Measurements from ENCODE around the gene MKLN1. TPM values are rescaled to one million over a fixed set of nuclear protein-coding genes. Genes with fewer than 3 reads are reported as not detected.
"Not testable (repeated sequence)": the region's sequence is repeated elsewhere in the genome, so short reads cannot be mapped to it uniquely, and the experiment has no call there.

Gene MKLN1
- total RNA-seq, 1 donor from 2014 or later, result 32.9 TPM

- H3K27ac ChIP-seq (ENCODE audit: low read depth, low read length), result no peak overlapping the region
- no peak overlapping the region for H3K9ac ChIP-seq (ENCODE audit: low read depth in 1 of 3, low read length in 3 of 3)
- peaks cover 26 to 38% (median 27%) of the 10 kb centered on the region in 3 donors for H3K4me1 ChIP-seq (ENCODE audit: control insufficient read depth in 3 of 3, insufficient read depth in 3 of 3, low read length in 3 of 3)
- H3K4me3 ChIP-seq (ENCODE audit: low read length in 3 of 3), result no peak overlapping the region
- peaks cover 0 to 12% (median 5%) of the 10 kb centered on the region in 3 donors for H3K36me3 ChIP-seq (ENCODE audit: control insufficient read depth in 3 of 3, insufficient read depth in 3 of 3, low read length in 3 of 3)
- H3K9me3 ChIP-seq (ENCODE audit: control insufficient read depth in 3 of 3, low read length in 3 of 3), result no peaks in the 10 kb centered on the region
- H3K27me3 ChIP-seq (ENCODE audit: control insufficient read depth in 3 of 3, insufficient read depth in 3 of 3, low read length in 3 of 3), result no peaks in the 10 kb centered on the region
Observed at GRCh38 chr7:131509781-131510180, 182.1 kb downstream of the MKLN1 start.

- no peak overlapping the region for H3K9ac ChIP-seq (ENCODE audit: low read depth in 1 of 3, low read length in 3 of 3)
- peaks cover 0 to 12% (median 5%) of the 10 kb centered on the region in 3 donors for H3K36me3 ChIP-seq (ENCODE audit: control insufficient read depth in 3 of 3, insufficient read depth in 3 of 3, low read length in 3 of 3)
- H3K9me3 ChIP-seq (ENCODE audit: control insufficient read depth in 3 of 3, low read length in 3 of 3), result no peaks in the 10 kb centered on the region
- H3K27me3 ChIP-seq (ENCODE audit: control insufficient read depth in 3 of 3, insufficient read depth in 3 of 3, low read length in 3 of 3), result no peaks in the 10 kb centered on the region
- H3K4me1 ChIP-seq (ENCODE audit: control insufficient read depth in 3 of 3, insufficient read depth in 3 of 3, low read length in 3 of 3), result peaks cover 26 to 38% (median 27%) of the 10 kb centered on the region in 3 donors
- no peak overlapping the region for H3K4me3 ChIP-seq (ENCODE audit: low read length in 3 of 3)
- H3K27ac ChIP-seq (ENCODE audit: low read depth, low read length), result no peak overlapping the region
Observed at GRCh38 chr7:131511071-131511470, 183.4 kb downstream of the MKLN1 start.

- no peak overlapping the region for H3K4me3 ChIP-seq (ENCODE audit: low read length in 3 of 3)
- H3K27me3 ChIP-seq (ENCODE audit: control insufficient read depth in 3 of 3, insufficient read depth in 3 of 3, low read length in 3 of 3), result no peaks in the 10 kb centered on the region
- no peak overlapping the region for H3K9ac ChIP-seq (ENCODE audit: low read depth in 1 of 3, low read length in 3 of 3)
- peak overlapping the region; percentile 29 for H3K27ac ChIP-seq (ENCODE audit: low read depth, low read length)
- no peaks in the 10 kb centered on the region for H3K9me3 ChIP-seq (ENCODE audit: control insufficient read depth in 3 of 3, low read length in 3 of 3)
- H3K36me3 ChIP-seq (ENCODE audit: control insufficient read depth in 3 of 3, insufficient read depth in 3 of 3, low read length in 3 of 3), result peaks cover 0 to 12% (median 5%) of the 10 kb centered on the region in 3 donors
- peaks cover 26 to 38% (median 27%) of the 10 kb centered on the region in 3 donors for H3K4me1 ChIP-seq (ENCODE audit: control insufficient read depth in 3 of 3, insufficient read depth in 3 of 3, low read length in 3 of 3)
Observed at GRCh38 chr7:131511774-131512535, 184.3 kb downstream of the MKLN1 start.

GRCh38 chr7:131513245-131514061 lies 185.8 kb downstream of the MKLN1 start:
- Histone ChIP-seq H3K9me3 (ENCODE audit: control insufficient read depth in 3 of 3, low read length in 3 of 3) (no peaks in the 10 kb centered on the region), H3K27me3 (ENCODE audit: control insufficient read depth in 3 of 3, insufficient read depth in 3 of 3, low read length in 3 of 3) (no peaks in the 10 kb centered on the region), H3K36me3 (ENCODE audit: control insufficient read depth in 3 of 3, insufficient read depth in 3 of 3, low read length in 3 of 3) (peaks cover 0 to 12% (median 5%) of the 10 kb centered on the region in 3 donors), H3K4me1 (ENCODE audit: control insufficient read depth in 3 of 3, insufficient read depth in 3 of 3, low read length in 3 of 3) (peaks cover 18 to 32% (median 19%) of the 10 kb centered on the region in 3 donors), H3K27ac (ENCODE audit: low read depth, low read length) (peak overlapping the region; percentile 26), H3K4me3 (ENCODE audit: low read length in 3 of 3) (peak overlapping the region in 1 of 3 donors; percentile 37), H3K9ac (ENCODE audit: low read depth in 1 of 3, low read length in 3 of 3) (no peak overlapping the region)

- not testable (repeated sequence) for H3K27ac ChIP-seq (ENCODE audit: low read depth, low read length); H3K9me3 ChIP-seq (ENCODE audit: control insufficient read depth in 3 of 3, low read length in 3 of 3); H3K27me3 ChIP-seq (ENCODE audit: control insufficient read depth in 3 of 3, insufficient read depth in 3 of 3, low read length in 3 of 3); H3K4me3 ChIP-seq (ENCODE audit: low read length in 3 of 3); H3K9ac ChIP-seq (ENCODE audit: low read depth in 1 of 3, low read length in 3 of 3); H3K36me3 ChIP-seq (ENCODE audit: control insufficient read depth in 3 of 3, insufficient read depth in 3 of 3, low read length in 3 of 3)
- H3K4me1 ChIP-seq (ENCODE audit: control insufficient read depth in 3 of 3, insufficient read depth in 3 of 3, low read length in 3 of 3), result peaks cover 18 to 31% (median 19%) of the 10 kb centered on the region in 3 donors
Observed at GRCh38 chr7:131515471-131515870, 187.8 kb downstream of the MKLN1 start.

GRCh38 chr7:131517218-131517923 lies 189.7 kb downstream of the MKLN1 start:
- peaks cover 16 to 23% (median 18%) of the 10 kb centered on the region in 3 donors for H3K4me1 ChIP-seq (ENCODE audit: control insufficient read depth in 3 of 3, insufficient read depth in 3 of 3, low read length in 3 of 3)
- no peak overlapping the region for H3K9ac ChIP-seq (ENCODE audit: low read depth in 1 of 3, low read length in 3 of 3)
- H3K9me3 ChIP-seq (ENCODE audit: control insufficient read depth in 3 of 3, low read length in 3 of 3), result no peaks in the 10 kb centered on the region
- no peak overlapping the region for H3K4me3 ChIP-seq (ENCODE audit: low read length in 3 of 3)
- no peaks in the 10 kb centered on the region for H3K36me3 ChIP-seq (ENCODE audit: control insufficient read depth in 3 of 3, insufficient read depth in 3 of 3, low read length in 3 of 3)
- H3K27ac ChIP-seq (ENCODE audit: low read depth, low read length), result no peak overlapping the region
- H3K27me3 ChIP-seq (ENCODE audit: control insufficient read depth in 3 of 3, insufficient read depth in 3 of 3, low read length in 3 of 3), result no peaks in the 10 kb centered on the region

GRCh38 chr7:131518626-131519025 lies 190.9 kb downstream of the MKLN1 start:
- Histone ChIP-seq H3K9ac (ENCODE audit: low read depth in 1 of 3, low read length in 3 of 3) (no peak overlapping the region), H3K4me3 (ENCODE audit: low read length in 3 of 3) (no peak overlapping the region), H3K36me3 (ENCODE audit: control insufficient read depth in 3 of 3, insufficient read depth in 3 of 3, low read length in 3 of 3) (no peaks in the 10 kb centered on the region), H3K27ac (ENCODE audit: low read depth, low read length) (peak overlapping the region; percentile 25), H3K27me3 (ENCODE audit: control insufficient read depth in 3 of 3, insufficient read depth in 3 of 3, low read length in 3 of 3) (no peaks in the 10 kb centered on the region), H3K4me1 (ENCODE audit: control insufficient read depth in 3 of 3, insufficient read depth in 3 of 3, low read length in 3 of 3) (peaks cover 6 to 16% (median 15%) of the 10 kb centered on the region in 3 donors), H3K9me3 (ENCODE audit: control insufficient read depth in 3 of 3, low read length in 3 of 3) (no peaks in the 10 kb centered on the region)

- Histone ChIP-seq H3K27ac (ENCODE audit: low read depth, low read length) (peak overlapping the region; percentile 67), H3K9ac (ENCODE audit: low read depth in 1 of 3, low read length in 3 of 3) (peak overlapping the region in 1 of 3 donors; percentile 5), H3K9me3 (ENCODE audit: control insufficient read depth in 3 of 3, low read length in 3 of 3) (no peaks in the 10 kb centered on the region), H3K4me1 (ENCODE audit: control insufficient read depth in 3 of 3, insufficient read depth in 3 of 3, low read length in 3 of 3) (peaks cover 6 to 14% (median 14%) of the 10 kb centered on the region in 3 donors), H3K4me3 (ENCODE audit: low read length in 3 of 3) (no peak overlapping the region), H3K27me3 (ENCODE audit: control insufficient read depth in 3 of 3, insufficient read depth in 3 of 3, low read length in 3 of 3) (no peaks in the 10 kb centered on the region), H3K36me3 (ENCODE audit: control insufficient read depth in 3 of 3, insufficient read depth in 3 of 3, low read length in 3 of 3) (no peaks in the 10 kb centered on the region)
Observed at GRCh38 chr7:131521651-131522163, 194.0 kb downstream of the MKLN1 start.

- Histone ChIP-seq H3K27ac (ENCODE audit: low read depth, low read length) (peak overlapping the region; percentile 67), H3K27me3 (ENCODE audit: control insufficient read depth in 3 of 3, insufficient read depth in 3 of 3, low read length in 3 of 3) (no peaks in the 10 kb centered on the region), H3K4me3 (ENCODE audit: low read length in 3 of 3) (peak overlapping the region in 2 of 3 donors; percentile 1 to 4), H3K36me3 (ENCODE audit: control insufficient read depth in 3 of 3, insufficient read depth in 3 of 3, low read length in 3 of 3) (no peaks in the 10 kb centered on the region), H3K9ac (ENCODE audit: low read depth in 1 of 3, low read length in 3 of 3) (no peak overlapping the region), H3K9me3 (ENCODE audit: control insufficient read depth in 3 of 3, low read length in 3 of 3) (no peaks in the 10 kb centered on the region), H3K4me1 (ENCODE audit: control insufficient read depth in 3 of 3, insufficient read depth in 3 of 3, low read length in 3 of 3) (peaks cover 6 to 14% (median 14%) of the 10 kb centered on the region in 3 donors)
Observed at GRCh38 chr7:131522325-131522930, 194.8 kb downstream of the MKLN1 start.

All from skeletal muscle tissue (tissue), 4 donors.